ENCODE data around the gene UPF2. TPM values are rescaled to one million over a fixed set of nuclear protein-coding genes. Genes with fewer than 3 reads are reported as not detected.

The UPF2 gene
- total RNA-seq, 1 experiment from 2014 or later: 23.4 TPM

DNA sequence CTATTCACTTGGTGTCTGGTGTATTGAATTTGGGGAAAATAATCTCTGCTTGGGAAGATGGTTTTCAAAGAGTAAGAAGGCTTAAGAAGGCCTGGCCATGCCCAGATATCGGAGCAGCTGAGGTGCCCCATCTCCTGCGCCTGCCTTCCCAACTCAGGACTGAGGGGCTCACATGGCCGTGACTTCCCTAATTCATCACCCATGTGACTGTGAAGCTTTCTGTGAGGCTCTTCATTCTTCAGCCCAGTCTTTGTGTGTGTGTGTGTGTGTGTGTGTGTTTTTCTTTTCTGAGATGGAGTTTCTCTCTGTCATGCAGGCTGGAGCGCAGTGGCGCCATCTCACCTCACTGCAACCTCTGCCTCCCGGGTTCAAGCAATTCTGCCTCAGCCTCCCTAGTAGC, 166.3 kb downstream of the UPF2 start:
- DNase-seq: no peak
- Histone ChIP-seq H3K9me2 (replicated peaks; ENCODE audit: insufficient read depth, low read length) (no peaks in the 10 kb centered on the region), H3K4me3 (ENCODE audit: low read length) (no peak overlapping the region), H3K4me2 (ENCODE audit: low read depth, low read length, poor library complexity, severe bottlenecking) (no peak overlapping the region), H3K9ac (ENCODE audit: low read length) (no peak overlapping the region), H3K9me3 (ENCODE audit: low read length) (no peaks in the 10 kb centered on the region), H2AFZ (ENCODE audit: low read length) (no peak overlapping the region), H3K27ac (ENCODE audit: low read length) (no peak overlapping the region), H3K79me2 (ENCODE audit: low read length) (no peaks in the 10 kb centered on the region), H4K20me1 (ENCODE audit: insufficient read depth, low read depth, low read length) (no peaks in the 10 kb centered on the region), H3K36me3 (ENCODE audit: insufficient read depth, low read length) (no peaks in the 10 kb centered on the region), H3K4me1 (ENCODE audit: low read length) (no peaks in the 10 kb centered on the region), H3K27me3 (ENCODE audit: low read length) (no peaks in the 10 kb centered on the region)

DNA sequence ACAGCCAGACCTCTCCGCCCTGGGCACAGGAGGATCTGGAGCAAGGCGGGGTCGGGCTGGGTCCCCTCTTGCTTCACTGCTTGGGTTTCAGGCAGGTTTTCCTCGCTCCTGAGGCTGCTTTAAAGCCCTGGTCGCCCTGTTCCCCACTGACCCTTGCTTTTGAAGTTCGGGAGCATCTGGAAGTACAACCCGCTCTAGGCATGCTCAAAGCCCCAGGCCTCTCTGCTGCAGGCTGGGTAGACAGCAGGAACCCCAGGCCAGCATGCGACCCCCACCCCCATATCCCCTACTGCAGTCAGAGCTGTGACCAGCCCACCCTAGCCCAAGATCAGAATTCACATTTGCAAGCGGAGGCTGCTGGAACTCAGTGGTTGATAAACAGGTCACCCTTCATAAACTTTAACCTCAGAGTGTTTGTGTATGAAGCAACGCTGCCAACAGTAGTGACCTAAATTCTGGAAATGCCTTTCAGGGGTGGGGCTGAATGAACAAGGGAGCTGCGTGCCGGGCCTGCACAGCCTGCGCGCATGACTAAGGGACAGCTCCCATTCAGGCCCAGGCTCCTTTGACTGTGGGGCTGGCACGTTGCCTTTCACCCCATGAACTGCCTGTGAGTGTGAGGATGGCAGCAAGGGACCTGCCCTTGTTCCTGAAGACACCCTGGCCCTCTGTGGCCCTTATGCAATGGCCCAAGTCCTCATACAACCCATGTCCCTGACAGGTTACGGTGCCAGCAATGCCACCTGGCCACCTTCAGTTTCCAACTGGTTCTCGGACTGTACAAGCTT, 166.9 kb downstream of the UPF2 start:
- no peaks in the 10 kb centered on the region for H3K79me2 ChIP-seq (ENCODE audit: low read length)
- no peaks in the 10 kb centered on the region for H4K20me1 ChIP-seq (ENCODE audit: insufficient read depth, low read depth, low read length)
- no peak overlapping the region for H3K4me2 ChIP-seq (ENCODE audit: low read depth, low read length, poor library complexity, severe bottlenecking)
- H3K27me3 ChIP-seq (ENCODE audit: low read length): no peaks in the 10 kb centered on the region
- H3K9me2 ChIP-seq (replicated peaks; ENCODE audit: insufficient read depth, low read length): no peaks in the 10 kb centered on the region
- no peaks in the 10 kb centered on the region for H3K4me1 ChIP-seq (ENCODE audit: low read length)
- H2AFZ ChIP-seq (ENCODE audit: low read length): no peak overlapping the region
- H3K4me3 ChIP-seq (ENCODE audit: low read length): no peak overlapping the region
- H3K9me3 ChIP-seq (ENCODE audit: low read length): no peaks in the 10 kb centered on the region
- H3K9ac ChIP-seq (ENCODE audit: low read length): no peak overlapping the region
- no peak for DNase-seq
- no peaks in the 10 kb centered on the region for H3K36me3 ChIP-seq (ENCODE audit: insufficient read depth, low read length)
- no peak overlapping the region for H3K27ac ChIP-seq (ENCODE audit: low read length)

DNA sequence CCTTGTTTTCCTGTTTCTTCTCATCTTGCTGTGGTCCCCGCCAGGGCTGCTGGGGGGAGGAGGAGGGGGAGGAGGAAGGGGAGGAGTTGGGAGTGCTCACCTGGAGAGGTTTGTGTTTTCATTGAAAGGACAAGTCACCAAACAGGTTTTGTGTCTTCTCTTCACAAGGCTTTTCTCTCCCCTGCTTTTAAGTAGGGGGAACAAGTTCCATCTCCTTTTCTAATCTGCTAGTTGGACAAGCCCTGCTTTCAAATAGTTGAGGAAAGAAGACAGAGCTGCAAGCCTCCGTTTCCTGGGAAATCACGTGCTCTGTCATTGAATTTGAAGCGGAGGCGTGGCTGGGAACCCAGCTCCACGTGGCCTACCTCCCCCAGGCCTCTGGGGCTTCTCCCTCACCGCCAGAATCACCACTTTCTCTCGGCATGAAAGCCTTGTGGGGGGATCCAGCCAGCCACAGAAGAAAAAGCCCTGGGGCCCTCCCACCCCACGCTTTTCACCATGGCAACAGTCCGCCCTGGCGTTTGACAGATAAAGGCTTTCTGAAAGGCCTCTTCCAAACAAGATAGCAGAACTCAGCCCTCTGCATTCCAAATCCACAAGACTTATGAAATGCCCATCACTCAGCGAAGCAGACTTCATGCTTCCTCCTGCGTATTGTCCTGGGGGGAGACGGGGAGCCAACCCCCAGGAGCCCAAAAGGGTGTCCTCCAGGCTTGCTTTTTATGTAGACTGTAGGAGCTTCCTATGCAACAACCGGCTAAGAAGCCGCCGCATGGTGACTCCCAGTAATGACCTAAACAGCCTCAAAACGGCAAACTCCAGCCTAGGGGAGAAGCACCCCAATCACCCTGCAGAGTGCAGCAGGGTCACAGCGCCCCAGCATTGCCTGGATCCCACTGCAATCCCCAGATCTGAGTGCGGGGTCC, 167.8 kb downstream of the UPF2 start:
- no peaks in the 10 kb centered on the region for H3K9me3 ChIP-seq (ENCODE audit: low read length)
- no peaks in the 10 kb centered on the region for H3K4me1 ChIP-seq (ENCODE audit: low read length)
- H4K20me1 ChIP-seq (ENCODE audit: insufficient read depth, low read depth, low read length): no peaks in the 10 kb centered on the region
- no peak overlapping the region for H2AFZ ChIP-seq (ENCODE audit: low read length)
- no peak overlapping the region for H3K27ac ChIP-seq (ENCODE audit: low read length)
- H3K9ac ChIP-seq (ENCODE audit: low read length): no peak overlapping the region
- H3K79me2 ChIP-seq (ENCODE audit: low read length): no peaks in the 10 kb centered on the region
- no peaks in the 10 kb centered on the region for H3K27me3 ChIP-seq (ENCODE audit: low read length)
- H3K9me2 ChIP-seq (replicated peaks; ENCODE audit: insufficient read depth, low read length): no peaks in the 10 kb centered on the region
- H3K4me3 ChIP-seq (ENCODE audit: low read length): no peak overlapping the region
- no peak for DNase-seq
- no peaks in the 10 kb centered on the region for H3K36me3 ChIP-seq (ENCODE audit: insufficient read depth, low read length)
- H3K4me2 ChIP-seq (ENCODE audit: low read depth, low read length, poor library complexity, severe bottlenecking): no peak overlapping the region

DNA sequence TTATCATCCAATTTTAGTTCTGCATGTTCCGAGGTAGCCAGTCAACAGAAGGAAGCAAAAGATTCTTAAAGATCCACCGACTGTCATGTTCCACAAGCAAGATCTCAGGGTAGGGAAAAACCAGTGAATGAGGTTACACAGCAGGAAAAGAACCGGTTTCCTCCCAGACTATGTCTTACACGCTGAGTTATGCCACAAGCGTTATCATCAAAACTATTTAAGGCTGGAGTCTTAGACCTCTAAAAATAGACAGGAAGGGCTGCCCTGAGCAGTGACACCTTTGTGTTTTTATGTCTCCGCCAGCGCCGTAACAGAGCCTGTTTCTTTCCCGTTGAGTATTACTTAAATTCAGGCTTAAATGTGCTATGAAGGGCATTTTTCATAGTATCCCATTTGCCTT, 171.1 kb downstream of the UPF2 start:
- Histone ChIP-seq H2AFZ (ENCODE audit: low read length) (no peak overlapping the region), H3K9me3 (ENCODE audit: low read length) (no peaks in the 10 kb centered on the region), H3K27ac (ENCODE audit: low read length) (no peak overlapping the region), H3K36me3 (ENCODE audit: insufficient read depth, low read length) (no peaks in the 10 kb centered on the region), H3K4me2 (ENCODE audit: low read depth, low read length, poor library complexity, severe bottlenecking) (no peak overlapping the region), H4K20me1 (ENCODE audit: insufficient read depth, low read depth, low read length) (no peaks in the 10 kb centered on the region), H3K9ac (ENCODE audit: low read length) (no peak overlapping the region), H3K27me3 (ENCODE audit: low read length) (no peaks in the 10 kb centered on the region), H3K4me3 (ENCODE audit: low read length) (no peak overlapping the region), H3K9me2 (replicated peaks; ENCODE audit: insufficient read depth, low read length) (no peaks in the 10 kb centered on the region), H3K79me2 (ENCODE audit: low read length) (no peaks in the 10 kb centered on the region), H3K4me1 (ENCODE audit: low read length) (peaks cover 7% of the 10 kb centered on the region)
- DNase-seq: no peak

DNA sequence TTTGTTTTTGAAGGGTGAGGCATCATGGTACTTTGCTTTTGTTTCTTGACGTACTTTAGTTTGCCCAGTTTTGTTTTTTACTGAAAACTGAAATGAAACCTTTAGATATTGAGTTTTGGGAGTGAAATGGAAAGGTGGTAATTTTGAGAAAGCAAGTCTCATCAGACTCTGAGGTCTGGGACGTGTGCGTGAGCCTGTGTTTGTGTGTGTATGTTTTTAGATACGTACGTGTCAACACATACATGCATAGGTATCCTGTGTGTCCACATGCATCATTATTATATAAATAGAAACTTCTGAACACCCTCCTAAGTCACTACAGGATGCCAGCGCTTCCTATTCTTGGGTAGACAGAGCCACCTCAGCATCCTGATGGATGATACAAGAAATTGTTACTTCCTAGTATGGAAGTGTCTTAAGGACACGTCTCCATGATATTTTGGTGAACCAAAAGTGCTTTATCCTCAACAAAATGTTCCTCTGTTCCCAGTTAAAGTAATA, 171.7 kb downstream of the UPF2 start:
- Histone ChIP-seq H3K36me3 (ENCODE audit: insufficient read depth, low read length) (no peaks in the 10 kb centered on the region), H3K27ac (ENCODE audit: low read length) (no peak overlapping the region), H3K9me3 (ENCODE audit: low read length) (no peaks in the 10 kb centered on the region), H3K4me3 (ENCODE audit: low read length) (no peak overlapping the region), H2AFZ (ENCODE audit: low read length) (no peak overlapping the region), H3K79me2 (ENCODE audit: low read length) (no peaks in the 10 kb centered on the region), H3K9ac (ENCODE audit: low read length) (no peak overlapping the region), H3K4me2 (ENCODE audit: low read depth, low read length, poor library complexity, severe bottlenecking) (no peak overlapping the region), H3K4me1 (ENCODE audit: low read length) (peaks cover 7% of the 10 kb centered on the region), H4K20me1 (ENCODE audit: insufficient read depth, low read depth, low read length) (no peaks in the 10 kb centered on the region), H3K9me2 (replicated peaks; ENCODE audit: insufficient read depth, low read length) (no peaks in the 10 kb centered on the region), H3K27me3 (ENCODE audit: low read length) (no peaks in the 10 kb centered on the region)
- no peak for DNase-seq

DNA sequence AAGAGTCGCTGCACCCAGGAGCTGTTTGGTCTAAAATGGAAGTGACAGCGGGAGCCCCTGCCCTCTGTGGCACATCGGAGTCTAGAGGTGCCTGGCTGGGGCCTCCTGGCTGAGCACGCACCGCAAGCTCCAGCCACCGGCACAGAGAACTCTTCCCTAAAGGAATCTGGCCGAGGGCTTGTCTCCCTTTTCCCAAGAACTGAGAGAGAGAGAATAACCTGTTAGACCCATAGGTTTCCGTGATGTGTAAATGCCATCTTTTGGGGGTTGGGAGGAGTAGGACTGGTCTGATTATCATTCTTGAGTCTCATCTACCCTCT, 172.2 kb downstream of the UPF2 start:
- no peak overlapping the region for H3K4me2 ChIP-seq (ENCODE audit: low read depth, low read length, poor library complexity, severe bottlenecking)
- H3K4me1 ChIP-seq (ENCODE audit: low read length): peaks cover 7% of the 10 kb centered on the region
- no peak overlapping the region for H2AFZ ChIP-seq (ENCODE audit: low read length)
- H3K79me2 ChIP-seq (ENCODE audit: low read length): no peaks in the 10 kb centered on the region
- no peaks in the 10 kb centered on the region for H3K36me3 ChIP-seq (ENCODE audit: insufficient read depth, low read length)
- no peaks in the 10 kb centered on the region for H3K9me3 ChIP-seq (ENCODE audit: low read length)
- no peak overlapping the region for H3K4me3 ChIP-seq (ENCODE audit: low read length)
- no peaks in the 10 kb centered on the region for H3K9me2 ChIP-seq (replicated peaks; ENCODE audit: insufficient read depth, low read length)
- DNase-seq: no peak
- H3K27ac ChIP-seq (ENCODE audit: low read length): no peak overlapping the region
- H4K20me1 ChIP-seq (ENCODE audit: insufficient read depth, low read depth, low read length): no peaks in the 10 kb centered on the region
- H3K9ac ChIP-seq (ENCODE audit: low read length): no peak overlapping the region
- no peaks in the 10 kb centered on the region for H3K27me3 ChIP-seq (ENCODE audit: low read length)

Small RNAs within 50 kb of the gene (small RNA-seq; reads per million reads assigned to genes)
- gene RNU6-1095P: not detected

Other genes starting within 250 kb of the UPF2 start
- not detected in 2 replicates for gene PROSER2, start 219.5 kb downstream of the UPF2 start, total RNA-seq (2014; rRNA removed; shearing (Covaris generic); ENCODE audit: low replicate concordance)
- gene DHTKD1, start 26.1 kb upstream of the UPF2 start, total RNA-seq (2014; rRNA removed; shearing (Covaris generic); ENCODE audit: low replicate concordance): 20.6 and 27.3 TPM in 2 replicates
- gene SEC61A2, start 86.9 kb upstream of the UPF2 start, total RNA-seq (2014; rRNA removed; shearing (Covaris generic); ENCODE audit: low replicate concordance): 6.6 and 17.7 TPM in 2 replicates
- gene NUDT5, start 153.1 kb upstream of the UPF2 start, total RNA-seq (2014; rRNA removed; shearing (Covaris generic); ENCODE audit: low replicate concordance): 73.2 and 96.9 TPM in 2 replicates
- 82.9 and 138 TPM in 2 replicates for gene CDC123, start 153.4 kb upstream of the UPF2 start, total RNA-seq (2014; rRNA removed; shearing (Covaris generic); ENCODE audit: low replicate concordance)

Data from Karpas-422 (cell line).